ENCODE measurements around the gene CFHR5. TPM values are rescaled to one million over a fixed set of nuclear protein-coding genes. Genes with fewer than 3 reads are reported as not detected.
"Not testable (repeated sequence)": the region's sequence is repeated elsewhere in the genome, so short reads cannot be mapped to it uniquely, and the experiment has no call there.

Gene CFHR5
- polyA plus RNA-seq = not detected in 2 replicates
- not detected in 2 replicates for polyA minus RNA-seq

GRCh38 chr1:196977278-196977677, at the start of gene CFHR5:
TSS of gene CFHR5 (plus strand) at chr1:196977556. CDS start at chr1:196977665, 109 bp downstream.
- Histone ChIP-seq H4K20me1 (ENCODE audit: insufficient read depth) (no peaks in the 10 kb centered on the region), H3K79me2 (replicated peaks; ENCODE audit: insufficient read depth, low read length) (no peaks in the 10 kb centered on the region), H3K4me3 (ENCODE audit: low read length) (no peak within 1 kb of the TSS), H3F3A (ENCODE audit: insufficient read depth, low read length, poor library complexity, severe bottlenecking) (no peaks in the 10 kb centered on the region), H3K27me3 (ENCODE audit: insufficient read depth, low read depth, low read length) (no peaks in the 10 kb centered on the region), H3K9me3 (ENCODE audit: low read length) (no peaks in the 10 kb centered on the region), H2AFZ (ENCODE audit: low read depth, low read length) (no peak within 1 kb of the TSS), H3K9me2 (ENCODE audit: insufficient read depth, low read length) (no peaks in the 10 kb centered on the region), H3K36me3 (ENCODE audit: insufficient read depth, low read length) (no peaks in the 10 kb centered on the region), H3K4me2 (ENCODE audit: low read length) (no peak within 1 kb of the TSS), H3K9ac (ENCODE audit: low read length) (no peak within 1 kb of the TSS), H3K27ac (ENCODE audit: low read length) (no peak within 1 kb of the TSS)
- TF ChIP-seq TAF1 (IDR thresholded peaks at IDR 0.05; ENCODE audit: low read depth) (no peak), EZH2 (IDR thresholded peaks at IDR 0.05; ENCODE audit: borderline replicate concordance, insufficient read depth, low read length, poor library complexity, severe bottlenecking) (no peak), POLR2AphosphoS5 (IDR thresholded peaks at IDR 0.05) (no peak), SMC3 (conservative IDR thresholded peaks at IDR 0.05; ENCODE audit: poor library complexity) (no peak), RAD21 (conservative IDR thresholded peaks at IDR 0.05) (no peak), EP300 (conservative IDR thresholded peaks at IDR 0.05; ENCODE audit: poor library complexity, severe bottlenecking) (no peak), CTCF (IDR thresholded peaks at IDR 0.05; ENCODE audit: poor library complexity, severe bottlenecking) (no peak), REST (IDR thresholded peaks at IDR 0.05; ENCODE audit: borderline replicate concordance) (no peak), MXI1 (conservative IDR thresholded peaks at IDR 0.05; ENCODE audit: poor library complexity, severe bottlenecking) (no peak)

GRCh38 chr1:196932853-196933252, 44.5 kb upstream of the CFHR5 start:
- not testable (repeated sequence) for H3K9ac ChIP-seq (ENCODE audit: low read length); H3K36me3 ChIP-seq (ENCODE audit: insufficient read depth, low read length)

More at GRCh38 chr1:196932853-196933252, 44.5 kb upstream of the CFHR5 start:
- H3K79me2 ChIP-seq (replicated peaks; ENCODE audit: insufficient read depth, low read length); H4K20me1 ChIP-seq (ENCODE audit: insufficient read depth); H3F3A ChIP-seq (ENCODE audit: insufficient read depth, low read length, poor library complexity, severe bottlenecking); H3K4me2 ChIP-seq (ENCODE audit: low read length); H3K4me3 ChIP-seq (ENCODE audit: low read length); H3K9me3 ChIP-seq (ENCODE audit: low read length); H3K27me3 ChIP-seq (ENCODE audit: insufficient read depth, low read depth, low read length); H2AFZ ChIP-seq (ENCODE audit: low read depth, low read length); H3K27ac ChIP-seq (ENCODE audit: low read length); H3K9me2 ChIP-seq (ENCODE audit: insufficient read depth, low read length): not testable (repeated sequence)
